A549 (cell line): ENCODE measurements around the gene TMEM45A.

Experiments
- BHLHE40 ChIP-seq: IDR thresholded peaks from 2 replicates; pipeline ENCODE4 v1.6.1; 2012; ENCODE audit warnings: low read depth, low read length, inconsistent platforms
- CHD4 ChIP-seq: fragments of 200-600 bp; sonication (generic); IDR thresholded peaks from 2 replicates; pipeline ENCODE4 v1.6.1; 2016; ENCODE audit warnings: antibody characterized with exemption, mild to moderate bottlenecking, borderline replicate concordance
- ELK1 ChIP-seq: fragments of 150-350 bp; IDR thresholded peaks from 2 replicates; pipeline ENCODE4 v1.6.1; 2014; ENCODE audit warnings: low read depth, mild to moderate bottlenecking, low read length
- EP300 ChIP-seq, 2 experiments: fragments of >200 bp; sonication (Bioruptor Twin); formaldehyde crosslinking; IDR thresholded peaks; 2 replicates in 1 of 2; 3 replicates in 1 of 2; pipeline ENCODE4 v1.6.1; 2016 to 2017
- HOXB13 ChIP-seq: fragments of 250-450 bp; sonication (Bioruptor Pico); IDR thresholded peaks from 2 replicates; pipeline ENCODE4 v1.5.0; 2020; ENCODE audit warnings: low read depth, mild to moderate bottlenecking, moderate library complexity
- NPAS2 ChIP-seq: fragments of 250-450 bp; sonication (Bioruptor Pico); IDR thresholded peaks from 2 replicates; pipeline ENCODE4 v1.8.0; 2022; ENCODE audit warnings: mild to moderate bottlenecking, moderate library complexity, borderline replicate concordance
- POLR2A ChIP-seq: IDR thresholded peaks from 2 replicates; pipeline ENCODE4 v1.6.1; 2012; ENCODE audit warnings: mild to moderate bottlenecking, low read length
- RAD21 ChIP-seq, 2 experiments: fragments of >200 bp in 1 of 2; sonication (Bioruptor Twin) in 1 of 2; formaldehyde crosslinking in 1 of 2; IDR thresholded peaks in 1 of 2; conservative IDR thresholded peaks in 1 of 2; 2 replicates in 1 of 2; 3 replicates in 1 of 2; pipeline ENCODE4 v1.6.1; 2012 to 2018; ENCODE audit warnings: inconsistent platforms in 1 of 2
- TF ChIP-seq, protein P1 (sequence below): fragments of >200 bp; sonication (Bioruptor Twin); formaldehyde crosslinking; IDR thresholded peaks from 3 replicates; pipeline ENCODE4 v1.5.1; 2016

DNA sequence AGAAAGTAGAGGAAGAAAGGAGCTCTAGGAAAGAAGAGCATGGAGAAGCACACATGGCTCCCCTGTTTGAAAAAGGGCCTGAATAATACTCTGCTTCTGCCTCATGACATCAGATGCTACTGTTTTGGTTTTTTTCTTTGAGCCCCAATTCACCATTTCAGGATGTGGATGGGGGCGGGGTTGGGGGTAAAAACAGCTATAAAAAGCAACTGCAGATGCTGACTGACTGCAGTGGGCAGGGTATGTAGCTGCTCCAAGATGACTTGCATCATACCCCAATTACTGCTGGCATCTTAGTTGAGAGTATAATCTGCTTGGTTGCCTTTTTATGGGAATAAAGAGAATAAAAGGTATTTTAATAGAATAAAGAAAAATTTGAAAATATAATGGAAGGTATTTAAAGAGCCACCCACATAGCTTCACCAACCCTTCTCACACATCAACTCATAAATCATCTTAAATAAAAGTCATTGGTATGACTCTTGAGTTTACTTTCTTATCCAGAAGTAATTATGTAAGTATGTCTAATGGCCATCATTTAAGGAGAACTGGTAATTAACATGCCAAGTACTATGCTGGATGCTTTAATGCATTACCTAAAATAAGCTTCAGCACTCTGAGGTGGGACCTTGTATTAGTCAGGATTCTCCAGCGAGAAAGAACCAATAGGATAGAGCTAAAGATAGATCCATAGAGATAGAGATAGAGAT is 36.4 kb upstream of the TMEM45A start:
- no peak for TF ChIP-seq RAD21 (conservative IDR thresholded peaks at IDR 0.05 in 1 of 2, IDR thresholded peaks at IDR 0.05 in 1 of 2)
- no peak for TF ChIP-seq EP300 (IDR thresholded peaks at IDR 0.05)
- TF ChIP-seq BHLHE40 = no peak
- TF ChIP-seq, protein P1, sequence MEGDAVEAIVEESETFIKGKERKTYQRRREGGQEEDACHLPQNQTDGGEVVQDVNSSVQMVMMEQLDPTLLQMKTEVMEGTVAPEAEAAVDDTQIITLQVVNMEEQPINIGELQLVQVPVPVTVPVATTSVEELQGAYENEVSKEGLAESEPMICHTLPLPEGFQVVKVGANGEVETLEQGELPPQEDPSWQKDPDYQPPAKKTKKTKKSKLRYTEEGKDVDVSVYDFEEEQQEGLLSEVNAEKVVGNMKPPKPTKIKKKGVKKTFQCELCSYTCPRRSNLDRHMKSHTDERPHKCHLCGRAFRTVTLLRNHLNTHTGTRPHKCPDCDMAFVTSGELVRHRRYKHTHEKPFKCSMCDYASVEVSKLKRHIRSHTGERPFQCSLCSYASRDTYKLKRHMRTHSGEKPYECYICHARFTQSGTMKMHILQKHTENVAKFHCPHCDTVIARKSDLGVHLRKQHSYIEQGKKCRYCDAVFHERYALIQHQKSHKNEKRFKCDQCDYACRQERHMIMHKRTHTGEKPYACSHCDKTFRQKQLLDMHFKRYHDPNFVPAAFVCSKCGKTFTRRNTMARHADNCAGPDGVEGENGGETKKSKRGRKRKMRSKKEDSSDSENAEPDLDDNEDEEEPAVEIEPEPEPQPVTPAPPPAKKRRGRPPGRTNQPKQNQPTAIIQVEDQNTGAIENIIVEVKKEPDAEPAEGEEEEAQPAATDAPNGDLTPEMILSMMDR = no peak
- TF ChIP-seq CHD4 = no peak
- no peak for TF ChIP-seq ELK1
- no peak for TF ChIP-seq HOXB13 (CRISPR knock-in tag)
- no peak for TF ChIP-seq POLR2A
- no peak for TF ChIP-seq NPAS2
